ENCODE data around the gene TPCN1.

DNA sequence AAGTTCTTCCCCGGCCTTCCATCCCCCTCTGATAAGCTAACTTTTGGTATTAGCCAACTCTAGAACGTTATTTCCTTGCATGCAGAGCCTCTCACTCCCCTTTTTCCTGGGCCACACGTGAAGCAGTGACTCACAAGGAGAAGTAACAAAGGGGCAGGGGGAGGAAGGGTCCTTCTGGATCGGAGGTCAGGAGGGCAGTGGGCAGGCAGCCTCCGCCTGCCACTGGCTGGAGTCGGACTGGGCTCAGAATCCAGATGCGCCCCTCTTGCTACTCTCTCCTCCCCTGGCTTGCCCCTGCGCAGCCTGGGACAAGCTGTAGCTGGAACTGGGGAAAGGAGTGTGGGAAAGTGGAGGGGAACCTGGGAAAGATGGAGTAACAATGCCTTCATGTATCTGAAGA, 55.0 kb downstream of the TPCN1 start:
- TF ChIP-seq PAX5 (IDR thresholded peaks at IDR 0.05; ENCODE audit: insufficient read depth, low read length, severe bottlenecking) (no peak), POLR2AphosphoS5 (IDR thresholded peaks at IDR 0.05; ENCODE audit: low read depth, low read length) (no peak), SPI1 (IDR thresholded peaks at IDR 0.05; ENCODE audit: low read depth, low read length) (no peak), POLR2A (IDR thresholded peaks at IDR 0.05; ENCODE audit: low read depth, low read length) (no peak), TAF1 (IDR thresholded peaks at IDR 0.05; ENCODE audit: low read depth, low read length) (no peak)
